ENCODE data around the gene LECT2.

The LECT2 gene

GRCh38 chr5:135977375-135977928, 22.7 kb upstream of the LECT2 start:
- no peak for DNase-seq

DNA sequence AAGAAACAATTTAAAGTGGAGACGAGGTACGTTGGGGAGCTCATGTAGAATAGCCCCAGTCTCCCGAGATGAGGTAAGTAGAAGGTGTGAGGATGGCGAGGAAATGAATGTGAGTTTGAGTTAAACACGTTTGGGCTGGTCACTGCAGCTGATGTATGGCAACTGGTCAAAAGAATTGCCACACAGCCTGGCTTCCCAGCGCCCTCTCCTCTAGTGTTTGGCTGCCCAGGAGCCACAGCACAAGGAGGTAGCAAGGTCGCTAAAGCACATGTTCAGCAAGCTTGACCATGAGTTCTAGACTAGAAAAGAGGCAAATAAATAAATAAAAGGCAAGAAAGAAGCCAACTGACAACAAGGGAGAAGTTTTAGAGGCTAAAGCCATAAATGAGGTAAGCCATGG, 21.4 kb upstream of the LECT2 start:
- DNase-seq, result no peak

GRCh38 chr5:135975122-135975521, 20.3 kb upstream of the LECT2 start:
- no peak for DNase-seq

DNA sequence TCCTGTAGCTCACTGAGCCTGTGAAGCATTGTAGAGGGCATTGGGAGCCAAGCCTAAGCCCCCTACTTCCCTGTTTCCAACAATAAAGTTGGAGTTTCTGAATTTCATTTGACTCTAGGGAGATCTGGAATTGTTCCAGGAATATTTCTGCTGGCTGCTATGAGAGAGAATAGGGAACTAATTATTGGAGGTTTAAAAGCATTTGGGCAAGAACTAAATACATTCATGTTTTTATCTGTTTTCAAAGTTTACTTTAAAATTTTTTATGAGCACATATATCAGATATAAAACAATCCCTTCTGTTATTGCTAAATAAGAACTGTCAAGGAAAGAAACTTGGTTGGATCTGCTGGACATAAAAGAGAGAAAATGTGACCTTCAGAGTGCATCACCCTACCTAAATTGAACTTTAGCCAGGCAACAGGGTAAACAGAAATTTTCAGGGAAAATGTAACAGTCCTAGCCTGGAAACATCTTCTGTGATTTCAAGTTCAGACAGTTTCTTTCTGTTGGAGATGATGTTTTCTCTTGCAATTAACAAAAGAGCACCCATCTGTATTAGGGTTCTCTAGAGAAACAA, 19.3 kb upstream of the LECT2 start:
- no peak for DNase-seq

GRCh38 chr5:135973323-135974020, 18.7 kb upstream of the LECT2 start:
- DNase-seq, result no peak

DNA sequence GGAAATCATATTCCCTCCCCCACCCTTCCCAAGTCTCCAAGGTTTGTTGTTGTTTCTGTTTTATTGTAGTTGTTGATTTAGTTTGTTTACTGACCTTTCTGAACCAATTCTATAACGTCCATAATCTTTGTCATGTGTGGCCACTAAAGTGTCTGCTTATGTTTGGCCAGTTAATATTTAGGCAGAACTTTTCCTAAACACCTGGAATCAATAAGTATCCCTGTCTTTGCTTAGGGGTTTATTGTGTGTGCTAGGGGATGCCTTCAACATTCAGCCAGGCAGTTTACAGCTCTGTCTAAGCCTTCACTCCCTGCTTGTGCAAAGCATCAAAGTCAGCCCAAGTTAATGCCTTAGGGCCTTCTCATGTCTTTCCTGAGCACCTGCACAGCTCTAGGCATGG, 16.9 kb upstream of the LECT2 start:
- no peak for DNase-seq

- no peak for DNase-seq
Measured at GRCh38 chr5:135966790-135967189, 12.0 kb upstream of the LECT2 start.

- no peak for DNase-seq
Measured at GRCh38 chr5:135966165-135966564, 11.4 kb upstream of the LECT2 start.

GRCh38 chr5:135965504-135965903, 10.7 kb upstream of the LECT2 start:
- no peak for DNase-seq

GRCh38 chr5:135964670-135965320, 10.0 kb upstream of the LECT2 start:
- DNase-seq, result no peak

DNA sequence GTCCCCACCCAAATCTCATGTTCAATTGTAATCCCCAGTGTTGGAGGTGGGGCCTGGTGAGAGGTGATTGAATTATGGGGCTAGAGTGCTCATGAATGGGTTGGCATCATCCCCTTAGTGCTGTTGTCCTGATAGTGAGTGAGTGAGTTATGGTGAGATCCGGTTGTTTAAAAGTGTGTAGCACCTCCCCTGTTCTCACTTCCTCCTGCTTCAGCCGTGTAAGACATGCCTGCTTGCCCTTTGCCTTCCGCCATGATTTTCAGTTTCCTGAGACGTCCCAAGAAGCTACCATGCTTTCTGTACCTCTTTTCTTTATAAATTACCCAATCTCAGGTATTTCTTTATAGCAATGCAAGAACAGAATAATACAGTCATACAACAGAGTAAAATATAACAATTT, 742 bp upstream of the LECT2 start:
- no peak for DNase-seq

GRCh38 chr5:135953850-135954249, 933 bp downstream of the LECT2 start:
- DNase-seq, result no peak

GRCh38 chr5:135952683-135953082, 2.1 kb downstream of the LECT2 start:
- DNase-seq, result no peak

GRCh38 chr5:135951807-135952206, 3.0 kb downstream of the LECT2 start:
- DNase-seq, result no peak

- DNase-seq, result no peak
Measured at GRCh38 chr5:135951257-135951656, 3.5 kb downstream of the LECT2 start.

- no peak for DNase-seq
Measured at GRCh38 chr5:135950611-135951010, 4.2 kb downstream of the LECT2 start.

GRCh38 chr5:135944967-135945560, 9.7 kb downstream of the LECT2 start:
- DNase-seq, result no peak

DNA sequence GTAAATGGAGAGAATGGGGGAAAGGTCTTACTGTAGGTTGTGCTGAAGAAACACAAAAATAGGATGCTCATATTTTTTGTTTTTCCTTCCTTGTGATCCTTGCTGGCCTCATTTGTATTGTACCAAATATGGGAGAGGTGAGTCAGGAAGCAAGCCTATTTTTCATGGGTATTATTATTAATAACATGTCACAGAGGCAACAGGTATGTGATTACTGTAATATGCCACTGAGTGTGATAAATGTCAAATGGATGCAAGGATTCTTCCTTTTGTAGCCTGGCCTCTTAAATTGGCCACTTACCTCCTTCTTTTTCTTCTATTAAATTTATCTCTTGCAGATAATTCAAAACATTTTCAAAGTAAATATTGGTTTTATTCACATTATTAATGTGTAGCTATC, 10.2 kb downstream of the LECT2 start:
- no peak for DNase-seq

GRCh38 chr5:135942202-135942771, 12.5 kb downstream of the LECT2 start:
- DNase-seq, result no peak

DNA sequence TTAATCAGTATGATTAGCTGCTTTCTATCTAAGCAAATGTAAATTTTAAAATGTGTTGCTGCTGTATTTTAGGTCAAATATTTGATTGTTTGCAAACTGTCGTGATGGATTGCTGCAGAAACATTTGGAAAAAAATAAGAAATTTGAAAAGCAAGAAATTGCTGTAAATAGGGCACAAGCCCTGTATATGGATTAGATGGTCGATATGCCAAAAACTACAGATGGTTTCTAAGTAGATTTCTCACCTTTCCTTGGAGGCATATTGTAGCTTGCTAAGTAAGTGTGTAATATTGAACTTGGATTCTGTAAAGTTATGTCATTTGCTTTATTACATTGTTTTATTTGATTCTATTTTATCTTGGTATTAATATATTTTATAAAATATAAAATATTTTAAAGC, 13.1 kb downstream of the LECT2 start:
- DNase-seq, result no peak

GRCh38 chr5:135937245-135937911, 17.4 kb downstream of the LECT2 start:
- DNase-seq, result no peak

- no peak for DNase-seq
Measured at GRCh38 chr5:135934939-135935338, 19.8 kb downstream of the LECT2 start.

GRCh38 chr5:135930949-135931295, 23.9 kb downstream of the LECT2 start:
- DNase-seq, result no peak

Data from NCI-H1417 treated with DMSO at 0.1 percent for 48 hours (cell line).